IMR-90 (cell line): ENCODE data around the gene ERMAP. TPM values are rescaled to one million over a fixed set of nuclear protein-coding genes. Genes with fewer than 3 reads are reported as not detected.

Source experiments
- ATAC-seq: fragments of 200-7000 bp; cut with Tn5 transposase; 2 replicates; pipeline ENCODE4 v1.9.1; 2020; ENCODE audit warnings: low read depth, mild to moderate bottlenecking, moderate library complexity
- BruUV-seq: library from RNA; stranded (reverse); fragments of 400-500 nt; replicated peaks from 2 replicates; lab custom pipeline; 2021; lab: Mats Ljungman, UMichigan
- CTCF ChIA-PET: fragments of 300-600 bp; formaldehyde crosslinking; extraction: SDS; loops from one replicate; lab custom pipeline; 2021; ENCODE audit warnings: antibody characterized with exemption; lab: Yijun Ruan, JAX
- POLR2A ChIA-PET: fragments of 300-600 bp; sonication (Branson Sonifier 250); formaldehyde crosslinking; loops from one replicate; lab custom pipeline; 2022; ENCODE audit warnings: antibody characterized with exemption; ENCODE audit not compliant: unreplicated experiment; lab: Charles Lee
- DNase-seq: peaks from one replicate; pipeline ENCODE4 v3.0.0; 2013
- H2AFZ ChIP-seq: replicated peaks from 2 replicates; pipeline ENCODE3; 2013; ENCODE audit warnings: low read length, mild to moderate bottlenecking; ENCODE audit not compliant: poor library complexity
- H2AK5ac ChIP-seq: 2 replicates; pipeline ENCODE4 v1.6.1; 2013; ENCODE audit warnings: low read depth, low read length, inconsistent platforms
- H2AK9ac ChIP-seq: replicated peaks from 2 replicates; pipeline ENCODE3; 2013; ENCODE audit warnings: mild to moderate bottlenecking, low read depth, low read length, moderate library complexity; ENCODE audit not compliant: poor library complexity
- H2BK120ac ChIP-seq: 2 replicates; pipeline ENCODE4 v1.6.1; 2013; ENCODE audit warnings: low read depth, low read length, inconsistent platforms
- H2BK15ac ChIP-seq: 3 replicates; pipeline ENCODE4 v1.6.1; 2013; ENCODE audit warnings: low read depth, low read length, inconsistent platforms
- H2BK20ac ChIP-seq: 2 replicates; pipeline ENCODE4 v1.6.1; 2013; ENCODE audit warnings: low read depth, mild to moderate bottlenecking, inconsistent platforms, low read length, moderate library complexity
- H2BK5ac ChIP-seq: 2 replicates; pipeline ENCODE4 v1.6.1; 2013; ENCODE audit warnings: mild to moderate bottlenecking, low read depth, low read length, inconsistent platforms; ENCODE audit not compliant: poor library complexity, severe bottlenecking
- H3K14ac ChIP-seq: replicated peaks from 2 replicates; pipeline ENCODE4 v1.6.1; 2013; ENCODE audit warnings: low read depth, low read length, inconsistent platforms
- H3K18ac ChIP-seq: 2 replicates; pipeline ENCODE4 v1.6.1; 2013; ENCODE audit warnings: low read depth, low read length, control low read depth
- H3K23ac ChIP-seq: 2 replicates; pipeline ENCODE4 v1.6.1; 2013; ENCODE audit warnings: low read depth, low read length, inconsistent platforms
- H3K27ac ChIP-seq: 2 replicates; pipeline ENCODE4 v1.5.1; 2013; ENCODE audit warnings: mild to moderate bottlenecking, control low read depth, low read length; ENCODE audit not compliant: insufficient read depth
- H3K27me3 ChIP-seq: 2 replicates; pipeline ENCODE4 v1.6.1; 2013; ENCODE audit warnings: low read length; ENCODE audit not compliant: control insufficient read depth, insufficient read depth
- H3K36me3 ChIP-seq: 2 replicates; pipeline ENCODE4 v1.6.1; 2013; ENCODE audit warnings: low read length, mixed read lengths; ENCODE audit not compliant: control insufficient read depth, insufficient read depth
- H3K4ac ChIP-seq: 2 replicates; pipeline ENCODE4 v1.6.1; 2013; ENCODE audit warnings: low read depth, low read length, inconsistent platforms
- H3K4me1 ChIP-seq: 2 replicates; pipeline ENCODE4 v1.6.1; 2013; ENCODE audit warnings: low read length, mixed read lengths; ENCODE audit not compliant: control insufficient read depth, insufficient read depth
- H3K4me2 ChIP-seq: 2 replicates; pipeline ENCODE4 v1.6.1; 2013; ENCODE audit warnings: low read depth, mild to moderate bottlenecking, control low read depth, low read length, moderate library complexity
- H3K4me3 ChIP-seq: 2 replicates; pipeline ENCODE4 v1.5.1; 2013; ENCODE audit warnings: low read depth, mild to moderate bottlenecking, control low read depth, low read length, moderate library complexity; ENCODE audit not compliant: insufficient read depth
- H3K56ac ChIP-seq: 2 replicates; pipeline ENCODE4 v1.6.1; 2013; ENCODE audit warnings: low read length, inconsistent platforms; ENCODE audit not compliant: insufficient read depth; ENCODE audit errors: extremely low read depth
- H3K79me1 ChIP-seq, 2 experiments: 2 replicates each; pipeline ENCODE4 v1.6.1; 2013; ENCODE audit warnings: low read length in 2 of 2, inconsistent platforms in 1 of 2, low read depth in 1 of 2
- H3K9ac ChIP-seq: 2 replicates; pipeline ENCODE4 v1.6.1; 2013; ENCODE audit warnings: low read depth, low read length, control low read depth
- H3K9me1 ChIP-seq: 2 replicates; pipeline ENCODE4 v1.6.1; 2013; ENCODE audit warnings: low read length, inconsistent platforms; ENCODE audit not compliant: insufficient read depth
- H3K9me3 ChIP-seq: 2 replicates; pipeline ENCODE4 v1.6.1; 2013; ENCODE audit warnings: low read length; ENCODE audit not compliant: control insufficient read depth, insufficient read depth
- H4K20me1 ChIP-seq: 2 replicates; pipeline ENCODE4 v1.6.1; 2013; ENCODE audit warnings: low read length, inconsistent platforms; ENCODE audit not compliant: insufficient read depth
- H4K5ac ChIP-seq: 2 replicates; pipeline ENCODE4 v1.6.1; 2013; ENCODE audit warnings: mild to moderate bottlenecking, low read depth, low read length, control low read depth
- H4K8ac ChIP-seq, 2 experiments: 2 replicates each; pipeline ENCODE4 v1.6.1; 2013; ENCODE audit warnings: low read depth in 2 of 2, low read length in 2 of 2, control low read depth in 1 of 2, inconsistent platforms in 1 of 2
- H4K91ac ChIP-seq: 2 replicates; pipeline ENCODE4 v1.6.1; 2013; ENCODE audit warnings: low read depth, low read length, inconsistent platforms; ENCODE audit not compliant: insufficient read depth
- BHLHE40 ChIP-seq: fragments of 150-350 bp; IDR thresholded peaks from 2 replicates; pipeline ENCODE4 v1.6.1; 2016; ENCODE audit warnings: mild to moderate bottlenecking, low read depth, low read length
- CEBPB ChIP-seq: IDR thresholded peaks from 2 replicates; pipeline ENCODE4 v1.6.1; 2012; ENCODE audit warnings: low read depth, low read length, improper control_type of control experiment
- ELK1 ChIP-seq: fragments of 150-350 bp; IDR thresholded peaks from 2 replicates; pipeline ENCODE4 v1.6.1; 2016; ENCODE audit warnings: low read depth, mild to moderate bottlenecking, low read length, moderate library complexity, borderline replicate concordance
- FOS ChIP-seq: fragments of 150-350 bp; IDR thresholded peaks from 2 replicates; pipeline ENCODE4 v1.6.1; 2016; ENCODE audit warnings: low read depth, low read length
- MAZ ChIP-seq: IDR thresholded peaks from 2 replicates; pipeline ENCODE4 v1.6.1; 2012; ENCODE audit warnings: low read depth, mild to moderate bottlenecking, low read length, improper control_type of control experiment, moderate library complexity, borderline replicate concordance
- MXI1 ChIP-seq: IDR thresholded peaks from 2 replicates; pipeline ENCODE4 v1.6.1; 2012; ENCODE audit warnings: low read depth, mild to moderate bottlenecking, low read length, moderate library complexity, borderline replicate concordance
- NFE2L2 ChIP-seq: fragments of 150-350 bp; IDR thresholded peaks from 2 replicates; pipeline ENCODE4 v1.6.1; 2016; ENCODE audit warnings: low read depth, mild to moderate bottlenecking, low read length
- POLR2A ChIP-seq: IDR thresholded peaks from 2 replicates; pipeline ENCODE4 v1.6.1; 2012; ENCODE audit warnings: mild to moderate bottlenecking, low read depth, low read length
- RAD21 ChIP-seq: IDR thresholded peaks from 2 replicates; pipeline ENCODE4 v1.6.1; 2012; ENCODE audit warnings: low read length, improper control_type of control experiment
- RCOR1 ChIP-seq: IDR thresholded peaks from 2 replicates; pipeline ENCODE4 v1.6.1; 2012; ENCODE audit warnings: mild to moderate bottlenecking, low read length, improper control_type of control experiment; ENCODE audit not compliant: insufficient replicate concordance
- RFX5 ChIP-seq: IDR thresholded peaks from 2 replicates; pipeline ENCODE4 v1.8.0; 2012; ENCODE audit warnings: low read depth, mild to moderate bottlenecking, low read length, moderate library complexity
- SMC3 ChIP-seq: fragments of 150-350 bp; IDR thresholded peaks from 2 replicates; pipeline ENCODE4 v1.6.1; 2016; ENCODE audit warnings: low read depth, mild to moderate bottlenecking, antibody characterized with exemption, low read length, moderate library complexity
- USF2 ChIP-seq: fragments of 150-350 bp; IDR thresholded peaks from 2 replicates; pipeline ENCODE4 v1.6.1; 2017; ENCODE audit warnings: mild to moderate bottlenecking, antibody characterized with exemption, low read length, low read depth
- WGBS, 2 experiments: methylation state at CpG; one replicate each; pipeline versions ENCODE4 v1.1.5 to v1.1.7; 2013; ENCODE audit warnings: missing lambda C conversion rate in 2 of 2; ENCODE audit not compliant: insufficient read length in 1 of 2; ENCODE audit errors: extremely low coverage in 2 of 2; 5-methylcytosine and 5-hydroxymethylcytosine counted together
- dilution Hi-C: fragments of 300-500 bp; cut with HindIII; formaldehyde crosslinking; loops from one replicate; pipeline ENCODE4 v1.14.3; 2018; ENCODE audit warnings: low sequenced_read_pairs; ENCODE audit not compliant: unreplicated experiment
- in situ Hi-C: fragments of 300-500 bp; cut with MboI; formaldehyde crosslinking; loops from 3 replicates; pipeline ENCODE4 v1.14.3; 2019; ENCODE audit warnings: low sequenced_read_pairs, inconsistent platforms, mixed read lengths
- intact Hi-C: fragments of 100-400 bp; cut with micrococcal nuclease; formaldehyde crosslinking; loops from 2 replicates; pipeline ENCODE4 v1.10.0; 2022
- polyA plus RNA-seq, 3 experiments: library from polyadenylated mRNA; depleted of rRNA; stranded (reverse); fragments of >200 nt; gene quantifications; 2 replicates each; pipeline ENCODE4 v1.2.3, GENCODE V29; 2012; ENCODE audit warnings: low replicate concordance in 1 of 3
- total RNA-seq: library from RNA; depleted of rRNA; stranded (reverse); fragments of >200 nt; gene quantifications from 2 replicates; pipeline ENCODE4 v1.2.3, GENCODE V29; 2012

The ERMAP gene
- total and polyA plus RNA-seq, 2 of the 4 experiments (the other 2 are of a cell fraction), result 5.0 to 7.2 TPM

- Histone ChIP-seq H3K79me1 (no peaks in the 10 kb centered on the region; a peak in 1 of 4 replicates), H3K18ac (no peak overlapping the region), H2BK5ac (no peak overlapping the region), H3K4ac (no peak overlapping the region), H3K9me1 (peaks cover 5% of the 10 kb centered on the region; the same call in 1 of the 2 replicates), H3K4me2 (no peak overlapping the region), H3K36me3 (peaks cover 1% of the 10 kb centered on the region), H3K4me3 (no peak overlapping the region), H4K91ac (no peak overlapping the region), H2AFZ (no peak overlapping the region), H2BK120ac (no peak overlapping the region), H3K27ac (no peak overlapping the region), H3K14ac (no peak overlapping the region), H3K23ac (no peak overlapping the region), H4K8ac (no peak overlapping the region), H3K9ac (no peak overlapping the region), H2BK15ac (no peak overlapping the region), H3K4me1 (peaks cover 3% of the 10 kb centered on the region; the same call in 1 of the 2 replicates), H2AK5ac (no peak overlapping the region), H3K9me3 (no peaks in the 10 kb centered on the region), H2BK20ac (no peak overlapping the region), H3K27me3 (no peaks in the 10 kb centered on the region), H4K20me1 (no peaks in the 10 kb centered on the region; the same call in 1 of the 2 replicates), H3K56ac (no peak overlapping the region), H2AK9ac (no peak overlapping the region), H4K5ac (no peak overlapping the region)
- WGBS, 2 experiments, result 100% methylated on average over 1 of the region's 5 CpGs; no CpG with 5 or more reads in 1 of the 2 experiments
- dilution Hi-C loops, result no loop called here
- POLR2A ChIA-PET, result no interaction called here
- no TSS peak for BruUV-seq
- CTCF ChIA-PET, result no interaction called here
- no peak for TF ChIP-seq SMC3
- no peak for TF ChIP-seq NFE2L2
- no peak for TF ChIP-seq CEBPB
- TF ChIP-seq FOS, result no peak
- no peak for TF ChIP-seq USF2
- no peak for TF ChIP-seq RAD21
- no peak for TF ChIP-seq RCOR1
- no peak for TF ChIP-seq BHLHE40
- TF ChIP-seq ELK1, result no peak
- TF ChIP-seq POLR2A, result no peak
- TF ChIP-seq RFX5, result no peak
- TF ChIP-seq MAZ, result no peak
- TF ChIP-seq MXI1, result no peak
- DNase-seq, result no peak
- no peak for ATAC-seq
- intact Hi-C loops, result no loop called here
- in situ Hi-C loops, result loop anchor here (10.0 kb wide), 1 partner anchor 129 kb away; no protein-coding TSS in a partner anchor
These were observed 30.8 kb upstream of the ERMAP start for GRCh38 chr1:42786097-42786496.
